ENCODE results near the gene ACY1. TPM values are rescaled to one million over a fixed set of nuclear protein-coding genes. Genes with fewer than 3 reads are reported as not detected.

The ACY1 gene
- total RNA-seq, 4 donors from 2014 or later, result 20.2 to 42.7 (median 33.6) TPM

GRCh38 chr3:51937014-51937413 lies 46.3 kb upstream of the ACY1 start:
- no peak overlapping the region for H3K4me3 ChIP-seq
- peaks cover 34 to 74% (median 48%) of the 10 kb centered on the region in 3 donors for H3K36me3 ChIP-seq
- H3K27ac ChIP-seq, result no peak overlapping the region
- H3K27me3 ChIP-seq, result no peaks in the 10 kb centered on the region
- H3K4me1 ChIP-seq, result peaks cover 14 to 29% (median 16%) of the 10 kb centered on the region in 3 donors
- TF ChIP-seq, protein P1, sequence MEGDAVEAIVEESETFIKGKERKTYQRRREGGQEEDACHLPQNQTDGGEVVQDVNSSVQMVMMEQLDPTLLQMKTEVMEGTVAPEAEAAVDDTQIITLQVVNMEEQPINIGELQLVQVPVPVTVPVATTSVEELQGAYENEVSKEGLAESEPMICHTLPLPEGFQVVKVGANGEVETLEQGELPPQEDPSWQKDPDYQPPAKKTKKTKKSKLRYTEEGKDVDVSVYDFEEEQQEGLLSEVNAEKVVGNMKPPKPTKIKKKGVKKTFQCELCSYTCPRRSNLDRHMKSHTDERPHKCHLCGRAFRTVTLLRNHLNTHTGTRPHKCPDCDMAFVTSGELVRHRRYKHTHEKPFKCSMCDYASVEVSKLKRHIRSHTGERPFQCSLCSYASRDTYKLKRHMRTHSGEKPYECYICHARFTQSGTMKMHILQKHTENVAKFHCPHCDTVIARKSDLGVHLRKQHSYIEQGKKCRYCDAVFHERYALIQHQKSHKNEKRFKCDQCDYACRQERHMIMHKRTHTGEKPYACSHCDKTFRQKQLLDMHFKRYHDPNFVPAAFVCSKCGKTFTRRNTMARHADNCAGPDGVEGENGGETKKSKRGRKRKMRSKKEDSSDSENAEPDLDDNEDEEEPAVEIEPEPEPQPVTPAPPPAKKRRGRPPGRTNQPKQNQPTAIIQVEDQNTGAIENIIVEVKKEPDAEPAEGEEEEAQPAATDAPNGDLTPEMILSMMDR (IDR thresholded peaks at IDR 0.05), result no peak
- no peak for TF ChIP-seq POLR2A (IDR thresholded peaks at IDR 0.05)
- no peaks in the 10 kb centered on the region for H3K9me3 ChIP-seq
- no peak for DNase-seq
- 76 to 78% methylated on average over 4 to 7 of the region's 9 CpGs for WGBS, 2 donors
- intact Hi-C loops (cut with DNase I), result no loop called here

- TF ChIP-seq, protein P1 (IDR thresholded peaks at IDR 0.05), result no peak
- no peak for TF ChIP-seq POLR2A (IDR thresholded peaks at IDR 0.05)
- Histone ChIP-seq H3K4me1 (peaks cover 16 to 36% (median 21%) of the 10 kb centered on the region in 3 donors), H3K9me3 (no peaks in the 10 kb centered on the region), H3K36me3 (peaks cover 30 to 65% (median 48%) of the 10 kb centered on the region in 3 donors), H3K4me3 (no peak overlapping the region), H3K27ac (no peak overlapping the region), H3K27me3 (no peaks in the 10 kb centered on the region)
- intact Hi-C loops (cut with DNase I), result no loop called here
- no peak for DNase-seq
- 84 to 90% methylated on average over 3 to 6 of the region's 13 CpGs for WGBS, 2 donors
Observed at GRCh38 chr3:51937611-51938450, 45.5 kb upstream of the ACY1 start.

DNA sequence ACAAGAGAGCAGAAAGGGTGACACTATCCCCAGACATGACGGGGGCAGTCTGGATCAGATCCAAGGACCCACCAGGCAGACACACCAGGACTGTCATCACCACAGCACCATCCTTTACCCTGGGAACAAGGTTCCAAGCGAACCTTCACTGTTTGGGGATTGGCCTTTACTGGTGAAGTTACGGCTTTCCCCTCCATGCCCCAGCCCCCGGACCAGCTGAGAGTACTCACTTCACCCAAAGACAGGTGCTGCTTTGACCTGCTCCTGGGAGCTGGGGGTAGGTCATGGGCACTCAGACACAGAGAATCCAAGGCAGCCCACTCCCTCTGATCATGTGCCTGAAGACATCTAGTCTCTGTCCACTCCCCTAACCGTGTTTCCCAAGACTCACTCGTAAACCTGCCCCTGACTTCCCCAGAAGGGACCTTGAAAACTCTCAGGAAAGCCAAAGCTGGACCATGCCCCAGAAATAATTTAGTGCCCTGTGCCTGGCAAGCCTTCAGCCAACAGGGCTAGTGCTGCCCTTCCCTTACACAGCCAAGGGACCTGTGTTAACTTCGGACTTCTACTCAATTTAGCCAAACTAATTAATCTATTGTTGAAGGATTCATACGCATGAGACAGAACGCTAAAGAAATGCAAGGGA lies 44.4 kb upstream of the ACY1 start:
- H3K4me1 ChIP-seq, result peaks cover 16 to 44% (median 26%) of the 10 kb centered on the region in 3 donors
- H3K9me3 ChIP-seq, result no peaks in the 10 kb centered on the region
- DNase-seq, result no peak
- TF ChIP-seq POLR2A (IDR thresholded peaks at IDR 0.05), result no peak
- TF ChIP-seq, protein P1 (IDR thresholded peaks at IDR 0.05), result no peak
- 85 to 89% methylated on average over 6 to 8 of the region's 9 CpGs for WGBS, 2 donors
- H3K36me3 ChIP-seq, result peaks cover 24 to 55% (median 43%) of the 10 kb centered on the region in 3 donors
- H3K27me3 ChIP-seq, result no peaks in the 10 kb centered on the region
- H3K27ac ChIP-seq, result no peak overlapping the region
- intact Hi-C loops (cut with DNase I), result no loop called here
- no peak overlapping the region for H3K4me3 ChIP-seq

DNA sequence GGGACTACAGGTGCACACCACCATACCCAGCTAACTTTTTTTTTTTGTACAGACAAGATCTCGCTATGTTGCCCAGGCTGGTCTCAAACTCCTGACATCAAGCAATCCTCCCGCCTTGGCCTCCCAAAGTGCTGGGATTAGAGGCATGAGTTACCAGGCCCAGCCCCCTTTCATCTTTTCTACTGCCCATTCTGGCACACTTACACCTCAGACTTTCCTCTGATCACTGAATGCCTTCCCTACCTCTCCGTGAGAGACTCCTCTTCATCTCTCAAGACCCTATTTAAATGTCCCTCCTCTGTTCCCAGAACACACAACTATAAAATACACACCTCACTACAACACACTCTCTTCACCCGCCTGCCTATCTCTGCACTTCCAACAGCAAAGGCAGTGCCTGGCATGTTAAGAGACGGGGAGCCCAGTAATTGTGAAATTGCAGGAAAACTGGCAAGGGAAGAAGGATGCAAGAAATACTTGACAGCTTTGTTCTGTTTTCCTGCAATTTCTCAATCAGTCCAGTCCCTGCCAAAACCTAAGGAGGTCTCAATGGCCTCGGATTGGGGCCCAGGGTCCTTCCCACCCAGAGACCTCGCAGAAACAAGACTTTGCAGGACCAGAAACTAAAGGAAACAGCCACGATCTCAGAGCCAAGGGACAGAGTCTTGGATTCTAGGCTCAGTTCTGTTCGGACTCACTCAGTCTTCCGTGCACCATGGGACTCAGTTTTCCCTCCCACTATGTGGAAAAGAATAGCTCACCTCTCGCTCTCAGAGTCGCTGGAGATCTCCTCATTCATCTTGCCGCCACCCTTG lies 42.5 kb upstream of the ACY1 start:
- intact Hi-C loops (cut with DNase I), result no loop called here
- DNase-seq, result no peak

More for the DNA sequence above, 42.5 kb upstream of the ACY1 start:
- TF ChIP-seq, protein P1 (IDR thresholded peaks at IDR 0.05), result no peak
- TF ChIP-seq POLR2A (IDR thresholded peaks at IDR 0.05), result no peak
- Histone ChIP-seq H3K4me1 (peaks cover 16 to 44% (median 26%) of the 10 kb centered on the region in 3 donors), H3K36me3 (peaks cover 15 to 47% (median 23%) of the 10 kb centered on the region in 3 donors), H3K27ac (peak overlapping the region; percentile 60 to 86 (median 73)), H3K27me3 (no peaks in the 10 kb centered on the region), H3K4me3 (peak overlapping the region; percentile 53 to 95 (median 84)), H3K9me3 (no peaks in the 10 kb centered on the region)
- 27% methylated on average over 11 to 13 of the region's 13 CpGs for WGBS, 2 donors

All from esophagus squamous epithelium (tissue), 5 donors.